Mucosa of descending colon (tissue), 3 donors: ENCODE results near the gene SH2D7. TPM values are rescaled to one million over a fixed set of nuclear protein-coding genes. Genes with fewer than 3 reads are reported as not detected.

Experiments
- ATAC-seq: fragments of 200-7000 bp; cut with Tn5 transposase; one replicate; pipeline ENCODE4 v1.9.1; 2020; ENCODE audit warnings: mild to moderate bottlenecking, moderate library complexity
- DNase-seq, 3 donors: peaks; one replicate each; pipeline ENCODE4 v3.0.0-alpha.2; 2020
- H3K36me3 ChIP-seq: fragments of 200-600 bp; one replicate; pipeline ENCODE4 v1.8.0; 2021; ENCODE audit warnings: low read depth, mild to moderate bottlenecking
- H3K4me1 ChIP-seq: fragments of 200-600 bp; one replicate; pipeline ENCODE4 v1.8.0; 2021; ENCODE audit warnings: low read depth, mild to moderate bottlenecking
- H3K4me3 ChIP-seq: fragments of 200-600 bp; one replicate; pipeline ENCODE4 v1.8.0; 2021; ENCODE audit warnings: mild to moderate bottlenecking
- H3K9me3 ChIP-seq: fragments of 200-600 bp; one replicate; pipeline ENCODE4 v1.8.0; 2021; ENCODE audit warnings: mild to moderate bottlenecking
- intact Hi-C, 2 donors: fragments of 100-400 bp; cut with DNase I in 1 of 2; cut with micrococcal nuclease in 1 of 2; formaldehyde crosslinking; loops; one replicate each; pipeline versions ENCODE4 v1.11.0 to v1.11.1; 2022; cut with DNase I, micrococcal nuclease
- total RNA-seq, 3 donors: library from RNA; stranded (reverse); fragmentation: NEBNext Ultra II Directional in 2 of 3; extraction: Animal tissue kit (Norgen Biotek cat#: 25700) in 2 of 3; gene quantifications; one replicate each; pipeline versions ENCODE4 v1.2.1 to v1.2.4, GENCODE V29; 2021 to 2023
- TF ChIP-seq, protein P1 (sequence below): fragments of 200-600 bp; IDR thresholded peaks from one replicate; pipeline ENCODE4 v1.8.0; 2022; ENCODE audit warnings: antibody characterized with exemption, mild to moderate bottlenecking
- donor health status: DM: no; HTN: no; CAD: no; lungs with moderate emphysema.
- donor health status: DM: no; HTN: no; CAD: no.
- donor health status: DM: no; HTN: yes; CAD: no.

Gene SH2D7
- total RNA-seq, 3 donors from 2014 or later: 1.9 to 2.8 (median 2.2) TPM

- Histone ChIP-seq H3K4me3 (no peak overlapping the region), H3K4me1 (peaks cover 17% of the 10 kb centered on the region), H3K36me3 (no peaks in the 10 kb centered on the region), H3K9me3 (no peaks in the 10 kb centered on the region)
- TF ChIP-seq, protein P1, sequence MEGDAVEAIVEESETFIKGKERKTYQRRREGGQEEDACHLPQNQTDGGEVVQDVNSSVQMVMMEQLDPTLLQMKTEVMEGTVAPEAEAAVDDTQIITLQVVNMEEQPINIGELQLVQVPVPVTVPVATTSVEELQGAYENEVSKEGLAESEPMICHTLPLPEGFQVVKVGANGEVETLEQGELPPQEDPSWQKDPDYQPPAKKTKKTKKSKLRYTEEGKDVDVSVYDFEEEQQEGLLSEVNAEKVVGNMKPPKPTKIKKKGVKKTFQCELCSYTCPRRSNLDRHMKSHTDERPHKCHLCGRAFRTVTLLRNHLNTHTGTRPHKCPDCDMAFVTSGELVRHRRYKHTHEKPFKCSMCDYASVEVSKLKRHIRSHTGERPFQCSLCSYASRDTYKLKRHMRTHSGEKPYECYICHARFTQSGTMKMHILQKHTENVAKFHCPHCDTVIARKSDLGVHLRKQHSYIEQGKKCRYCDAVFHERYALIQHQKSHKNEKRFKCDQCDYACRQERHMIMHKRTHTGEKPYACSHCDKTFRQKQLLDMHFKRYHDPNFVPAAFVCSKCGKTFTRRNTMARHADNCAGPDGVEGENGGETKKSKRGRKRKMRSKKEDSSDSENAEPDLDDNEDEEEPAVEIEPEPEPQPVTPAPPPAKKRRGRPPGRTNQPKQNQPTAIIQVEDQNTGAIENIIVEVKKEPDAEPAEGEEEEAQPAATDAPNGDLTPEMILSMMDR: no peak
- ATAC-seq: peak; percentile 96
- DNase-seq: peak in 1 of 3 donors; percentile 39
- intact Hi-C loops: no loop called here
These were observed 47.9 kb downstream of the SH2D7 start for GRCh38 chr15:78140292-78140691.

GRCh38 chr15:78142332-78142731 lies 50.0 kb downstream of the SH2D7 start:
- Histone ChIP-seq H3K9me3 (no peaks in the 10 kb centered on the region), H3K36me3 (no peaks in the 10 kb centered on the region), H3K4me3 (no peak overlapping the region), H3K4me1 (peaks cover 16% of the 10 kb centered on the region)
- ATAC-seq: no peak
- no peak for DNase-seq
- intact Hi-C loops: no loop called here
- TF ChIP-seq, protein P1: no peak

DNA sequence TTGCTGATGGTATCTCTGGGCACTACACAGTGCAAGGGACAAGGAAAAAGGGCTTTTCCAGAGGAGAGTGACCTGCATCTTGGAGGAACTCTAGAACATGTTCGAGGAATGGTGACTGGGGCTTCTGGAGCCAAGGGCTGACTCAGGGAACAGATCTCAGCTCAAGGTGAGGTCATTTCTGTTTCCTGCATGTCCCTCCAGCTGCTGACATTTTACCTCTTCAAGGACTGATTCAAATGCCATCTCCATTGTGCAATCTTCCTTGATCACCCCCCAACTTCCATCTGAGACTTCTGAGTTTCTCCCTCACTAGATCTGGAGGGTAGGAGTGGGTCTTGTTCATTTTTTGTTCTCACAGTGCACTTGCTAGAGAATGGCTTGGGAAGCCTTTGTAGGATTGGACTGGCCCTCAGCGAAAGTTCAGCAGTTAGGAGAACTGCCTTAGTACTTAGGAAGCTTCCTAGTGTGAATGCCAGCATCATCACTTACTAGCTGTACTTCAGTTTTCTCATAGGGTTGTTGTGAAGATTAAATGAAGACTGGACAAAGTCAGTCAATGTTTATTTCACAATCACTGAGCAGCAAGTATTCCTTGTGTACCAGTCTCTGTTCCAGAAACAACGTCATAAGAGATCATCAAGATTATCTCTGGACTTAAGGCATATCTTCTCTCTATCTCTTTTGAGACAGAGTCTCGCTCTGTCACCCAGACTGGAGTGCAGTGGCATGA lies 54.2 kb downstream of the SH2D7 start:
- Histone ChIP-seq H3K4me1 (peaks cover 15% of the 10 kb centered on the region), H3K4me3 (no peak overlapping the region), H3K9me3 (no peaks in the 10 kb centered on the region), H3K36me3 (no peaks in the 10 kb centered on the region)
- intact Hi-C loops: no loop called here
- TF ChIP-seq, protein P1: no peak
- DNase-seq (no peak), ATAC-seq (no peak)

DNA sequence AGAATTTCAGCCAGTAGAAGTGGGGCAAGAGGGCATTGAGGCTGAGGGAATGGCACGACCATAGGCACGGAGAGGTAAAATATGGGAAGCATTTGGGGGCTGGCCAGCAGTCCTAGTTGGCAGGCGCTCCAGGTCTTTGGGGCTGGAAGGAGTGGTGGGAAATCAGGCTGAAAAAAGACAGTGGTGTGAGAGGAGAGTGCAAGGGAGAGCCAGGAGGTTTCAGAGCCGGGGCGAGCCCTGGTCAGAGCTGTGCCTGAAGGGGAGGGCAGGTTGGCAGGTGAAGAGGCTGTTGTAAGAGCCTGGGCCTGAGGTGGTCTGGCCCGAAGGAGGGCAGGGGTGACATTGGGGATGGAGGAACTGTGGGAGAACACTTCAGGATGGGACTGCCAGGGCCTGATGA lies 55.2 kb downstream of the SH2D7 start:
- H3K36me3 ChIP-seq: no peaks in the 10 kb centered on the region
- intact Hi-C loops: no loop called here
- no peaks in the 10 kb centered on the region for H3K9me3 ChIP-seq
- H3K4me1 ChIP-seq: peaks cover 15% of the 10 kb centered on the region
- TF ChIP-seq, protein P1: no peak
- ATAC-seq: no peak
- no peak overlapping the region for H3K4me3 ChIP-seq
- DNase-seq: peak in 1 of 3 donors; percentile 31

GRCh38 chr15:78148392-78149067 lies 56.2 kb downstream of the SH2D7 start:
- Histone ChIP-seq H3K9me3 (no peaks in the 10 kb centered on the region), H3K36me3 (no peaks in the 10 kb centered on the region), H3K4me1 (peaks cover 15% of the 10 kb centered on the region), H3K4me3 (no peak overlapping the region)
- no peak for DNase-seq
- ATAC-seq: no peak
- intact Hi-C loops: no loop called here
- TF ChIP-seq, protein P1: no peak
